Panc1 (cell line): ENCODE measurements around the gene SLC22A16. TPM values are rescaled to one million over a fixed set of nuclear protein-coding genes. Genes with fewer than 3 reads are reported as not detected.
A peak's percentile ranks its signal among the peaks of the same experiment; 100 is the strongest.
"Not testable (repeated sequence)": the region's sequence is repeated elsewhere in the genome, so short reads cannot be mapped to it uniquely, and the experiment has no call there.

Source experiments
- ATAC-seq: fragments of 200-7000 bp; cut with Tn5 transposase; 2 replicates; pipeline ENCODE4 v1.9.1; 2020; ENCODE audit warnings: mild to moderate bottlenecking, moderate library complexity
- BruUV-seq: library from RNA; stranded (reverse); fragments of 400-500 nt; replicated peaks from 2 replicates; lab custom pipeline; 2021; lab: Mats Ljungman, UMichigan
- CTCF ChIA-PET: fragments of 300-600 bp; sonication (Branson Sonifier 250); formaldehyde crosslinking; loops from one replicate; lab custom pipeline; 2022; ENCODE audit warnings: antibody characterized with exemption; lab: Charles Lee
- POLR2A ChIA-PET: fragments of 300-600 bp; sonication (Branson Sonifier 250); formaldehyde crosslinking; loops from one replicate; lab custom pipeline; 2022; ENCODE audit warnings: antibody characterized with exemption; lab: Charles Lee
- DNase-seq: peaks from one replicate; pipeline ENCODE4 v3.0.0-alpha.2; 2010; ENCODE audit warnings: low read depth, low spot score
- H3K27ac ChIP-seq: 2 replicates; pipeline ENCODE4 v1.5.1; 2011; ENCODE audit warnings: mild to moderate bottlenecking, low read length, inconsistent platforms
- H3K27me3 ChIP-seq: fragments of 200-500 bp; sonication (Bioruptor generic); 2 replicates; pipeline ENCODE4 v1.6.0; 2014; ENCODE audit warnings: low read length, inconsistent platforms; ENCODE audit not compliant: control insufficient read depth, insufficient read depth
- H3K36me3 ChIP-seq: fragments of 200-500 bp; sonication (Bioruptor generic); 2 replicates; pipeline ENCODE4 v1.5.1; 2014; ENCODE audit warnings: inconsistent platforms, mild to moderate bottlenecking, low read length, moderate library complexity; ENCODE audit not compliant: control insufficient read depth, insufficient read depth
- H3K4me1 ChIP-seq: 2 replicates; pipeline ENCODE4 v1.5.1; 2011; ENCODE audit warnings: inconsistent platforms, mild to moderate bottlenecking, low read length, moderate library complexity; ENCODE audit not compliant: control insufficient read depth, insufficient read depth
- H3K4me3 ChIP-seq, 2 experiments: 2 replicates each; pipeline ENCODE4 v1.5.1; 2011 to 2012; ENCODE audit warnings: low read depth in 2 of 2, low read length in 2 of 2, mild to moderate bottlenecking in 2 of 2, inconsistent platforms in 1 of 2, moderate library complexity in 1 of 2
- H3K9me3 ChIP-seq: fragments of 200-500 bp; sonication (Bioruptor generic); 2 replicates; pipeline ENCODE4 v1.5.1; 2014; ENCODE audit warnings: low read depth, mild to moderate bottlenecking, inconsistent platforms, low read length, moderate library complexity; ENCODE audit not compliant: control insufficient read depth, insufficient read depth
- POLR2AphosphoS5 ChIP-seq: IDR thresholded peaks from 2 replicates; pipeline ENCODE4 v1.6.1; 2012; ENCODE audit warnings: mild to moderate bottlenecking, low read depth, low read length, moderate library complexity
- SIN3A ChIP-seq: IDR thresholded peaks from 2 replicates; pipeline ENCODE4 v1.6.1; 2012; ENCODE audit warnings: low read depth, mild to moderate bottlenecking, low read length, moderate library complexity, borderline replicate concordance; ENCODE audit not compliant: insufficient read depth
- TCF7L2 ChIP-seq: IDR thresholded peaks from 2 replicates; pipeline ENCODE4 v1.6.1; 2011; ENCODE audit warnings: mild to moderate bottlenecking, low read depth, low read length, inconsistent platforms
- in situ Hi-C: cut with HindIII; loops from 2 replicates; pipeline ENCODE4 v1.10.0; 2016; ENCODE audit warnings: low sequenced_read_pairs, low pct_unique_long_range_greater_than_20kb
- intact Hi-C: fragments of 100-400 bp; cut with micrococcal nuclease; formaldehyde crosslinking; loops from one replicate; pipeline ENCODE4 v1.10.0; 2022; ENCODE audit not compliant: unreplicated experiment
- total RNA-seq: library from RNA; stranded (reverse); gene quantifications from one replicate; pipeline ENCODE4 v1.2.1, GENCODE V29; 2021; ENCODE audit not compliant: unreplicated experiment
- TF ChIP-seq, protein P1 (sequence below), 2 experiments: IDR thresholded peaks; 2 replicates each; pipeline ENCODE4 v1.6.1; 2011 to 2012; ENCODE audit warnings: low read depth in 2 of 2, control low read depth in 1 of 2, low read length in 1 of 2, mild to moderate bottlenecking in 1 of 2, moderate library complexity in 1 of 2; ENCODE audit not compliant: insufficient read depth in 1 of 2
- TF ChIP-seq, protein P2 (sequence below): fragments of 450-650 bp; IDR thresholded peaks from 2 replicates; pipeline ENCODE4 v1.5.1; 2017; ENCODE audit warnings: mild to moderate bottlenecking

Gene SLC22A16
- total RNA-seq, 1 experiment from 2014 or later = not detected

DNA sequence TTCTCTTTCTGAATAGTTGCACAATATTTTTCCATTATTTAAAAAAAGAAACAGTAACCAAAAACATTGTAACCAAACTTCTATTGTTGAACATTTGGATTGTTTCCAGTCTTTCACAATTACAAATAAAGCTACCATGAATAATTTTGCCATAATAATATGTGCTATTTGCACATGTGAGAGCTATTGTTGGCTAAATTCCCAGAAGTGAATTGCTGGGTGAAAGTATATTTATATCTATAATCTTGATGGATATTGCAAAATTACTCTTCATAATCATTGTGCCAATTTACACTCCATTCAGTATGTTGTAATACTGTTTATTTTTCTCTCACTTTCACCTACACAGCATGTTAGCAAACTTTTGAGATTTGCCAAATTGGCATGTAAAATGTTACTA, 36.6 kb upstream of the SLC22A16 start:
- no peaks in the 10 kb centered on the region for H3K36me3 ChIP-seq
- ATAC-seq = no peak
- ChIA-PET CTCF (no interaction called here), POLR2A (interaction anchor here (0.6 kb wide), 1 partner anchor 362 kb away, joined by 4 read pairs; no protein-coding TSS in a partner anchor)
- in situ Hi-C loops (no loop called here), intact Hi-C loops (no loop called here)
- no TSS peak for BruUV-seq
- H3K4me3 ChIP-seq = no peak overlapping the region
- no peaks in the 10 kb centered on the region for H3K27me3 ChIP-seq
- peaks cover 15% of the 10 kb centered on the region; the same call in 1 of the 2 replicates for H3K4me1 ChIP-seq
- no peak for DNase-seq
- peaks cover 7% of the 10 kb centered on the region; the same call in 1 of the 2 replicates for H3K9me3 ChIP-seq
- TF ChIP-seq POLR2AphosphoS5 (no peak), SIN3A (no peak), TCF7L2 (no peak)
- TF ChIP-seq, protein P1, sequence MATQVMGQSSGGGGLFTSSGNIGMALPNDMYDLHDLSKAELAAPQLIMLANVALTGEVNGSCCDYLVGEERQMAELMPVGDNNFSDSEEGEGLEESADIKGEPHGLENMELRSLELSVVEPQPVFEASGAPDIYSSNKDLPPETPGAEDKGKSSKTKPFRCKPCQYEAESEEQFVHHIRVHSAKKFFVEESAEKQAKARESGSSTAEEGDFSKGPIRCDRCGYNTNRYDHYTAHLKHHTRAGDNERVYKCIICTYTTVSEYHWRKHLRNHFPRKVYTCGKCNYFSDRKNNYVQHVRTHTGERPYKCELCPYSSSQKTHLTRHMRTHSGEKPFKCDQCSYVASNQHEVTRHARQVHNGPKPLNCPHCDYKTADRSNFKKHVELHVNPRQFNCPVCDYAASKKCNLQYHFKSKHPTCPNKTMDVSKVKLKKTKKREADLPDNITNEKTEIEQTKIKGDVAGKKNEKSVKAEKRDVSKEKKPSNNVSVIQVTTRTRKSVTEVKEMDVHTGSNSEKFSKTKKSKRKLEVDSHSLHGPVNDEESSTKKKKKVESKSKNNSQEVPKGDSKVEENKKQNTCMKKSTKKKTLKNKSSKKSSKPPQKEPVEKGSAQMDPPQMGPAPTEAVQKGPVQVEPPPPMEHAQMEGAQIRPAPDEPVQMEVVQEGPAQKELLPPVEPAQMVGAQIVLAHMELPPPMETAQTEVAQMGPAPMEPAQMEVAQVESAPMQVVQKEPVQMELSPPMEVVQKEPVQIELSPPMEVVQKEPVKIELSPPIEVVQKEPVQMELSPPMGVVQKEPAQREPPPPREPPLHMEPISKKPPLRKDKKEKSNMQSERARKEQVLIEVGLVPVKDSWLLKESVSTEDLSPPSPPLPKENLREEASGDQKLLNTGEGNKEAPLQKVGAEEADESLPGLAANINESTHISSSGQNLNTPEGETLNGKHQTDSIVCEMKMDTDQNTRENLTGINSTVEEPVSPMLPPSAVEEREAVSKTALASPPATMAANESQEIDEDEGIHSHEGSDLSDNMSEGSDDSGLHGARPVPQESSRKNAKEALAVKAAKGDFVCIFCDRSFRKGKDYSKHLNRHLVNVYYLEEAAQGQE (IDR thresholded peaks at IDR 0.05; ENCODE audit: insufficient read depth in 1 of 2, low read depth in 2 of 2, low read length in 1 of 2) = no peak
- TF ChIP-seq, protein P2, sequence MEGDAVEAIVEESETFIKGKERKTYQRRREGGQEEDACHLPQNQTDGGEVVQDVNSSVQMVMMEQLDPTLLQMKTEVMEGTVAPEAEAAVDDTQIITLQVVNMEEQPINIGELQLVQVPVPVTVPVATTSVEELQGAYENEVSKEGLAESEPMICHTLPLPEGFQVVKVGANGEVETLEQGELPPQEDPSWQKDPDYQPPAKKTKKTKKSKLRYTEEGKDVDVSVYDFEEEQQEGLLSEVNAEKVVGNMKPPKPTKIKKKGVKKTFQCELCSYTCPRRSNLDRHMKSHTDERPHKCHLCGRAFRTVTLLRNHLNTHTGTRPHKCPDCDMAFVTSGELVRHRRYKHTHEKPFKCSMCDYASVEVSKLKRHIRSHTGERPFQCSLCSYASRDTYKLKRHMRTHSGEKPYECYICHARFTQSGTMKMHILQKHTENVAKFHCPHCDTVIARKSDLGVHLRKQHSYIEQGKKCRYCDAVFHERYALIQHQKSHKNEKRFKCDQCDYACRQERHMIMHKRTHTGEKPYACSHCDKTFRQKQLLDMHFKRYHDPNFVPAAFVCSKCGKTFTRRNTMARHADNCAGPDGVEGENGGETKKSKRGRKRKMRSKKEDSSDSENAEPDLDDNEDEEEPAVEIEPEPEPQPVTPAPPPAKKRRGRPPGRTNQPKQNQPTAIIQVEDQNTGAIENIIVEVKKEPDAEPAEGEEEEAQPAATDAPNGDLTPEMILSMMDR = no peak
- H3K27ac ChIP-seq = no peak overlapping the region

DNA sequence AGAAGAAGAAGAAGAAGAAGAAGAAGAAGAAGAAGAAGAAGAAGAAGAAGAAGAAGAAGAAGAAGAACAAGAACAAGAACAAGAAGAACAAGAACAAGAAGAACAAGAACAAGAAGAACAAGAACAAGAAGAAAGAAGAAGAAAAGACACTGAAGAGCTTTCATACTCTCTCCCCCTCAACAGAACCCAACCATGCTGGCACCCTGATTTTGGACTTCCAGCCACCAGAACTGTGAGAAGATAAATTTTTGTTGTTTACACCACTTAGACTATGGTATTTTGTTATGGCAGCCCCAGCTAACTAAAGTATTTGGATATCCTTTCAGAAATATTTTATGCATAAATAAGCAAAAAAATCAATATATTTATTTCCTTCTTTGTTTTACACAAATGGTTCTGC, 36.1 kb upstream of the SLC22A16 start:
- POLR2A ChIA-PET, intact Hi-C loops: not testable (repeated sequence)

DNA sequence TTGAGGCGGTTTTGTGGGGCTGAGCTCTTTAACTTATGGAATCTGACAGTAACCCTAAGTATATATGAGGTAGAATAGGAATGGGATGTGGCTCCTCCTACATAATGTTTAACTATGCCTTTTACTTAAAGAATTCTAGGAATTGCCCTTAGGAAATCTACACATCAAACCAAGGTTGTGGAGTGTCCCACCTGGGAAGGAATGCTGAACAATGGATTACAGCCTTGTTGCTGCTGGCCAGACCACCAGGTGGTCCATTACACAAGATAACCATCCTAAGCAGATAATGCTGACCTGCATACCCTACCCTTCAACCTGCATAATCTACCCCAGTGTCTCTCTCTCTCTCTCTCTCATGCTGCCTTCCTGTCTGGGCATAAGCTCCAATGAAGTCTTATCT, 35.0 kb upstream of the SLC22A16 start:
- no peak overlapping the region for H3K27ac ChIP-seq
- intact Hi-C loops = no loop called here
- no peak for DNase-seq
- no peaks in the 10 kb centered on the region for H3K27me3 ChIP-seq
- 0 out of 2 replicates have a peak, but pooled peaks have one; percentile 5 for ATAC-seq
- peaks cover 7% of the 10 kb centered on the region; the same call in 1 of the 2 replicates for H3K9me3 ChIP-seq
- POLR2A ChIA-PET = no interaction called here
- TF ChIP-seq, protein P2 = no peak
- no peak for TF ChIP-seq SIN3A
- TF ChIP-seq, protein P1 (IDR thresholded peaks at IDR 0.05; ENCODE audit: insufficient read depth in 1 of 2, low read depth in 2 of 2, low read length in 1 of 2) = no peak
- no peak for TF ChIP-seq TCF7L2
- no peak for TF ChIP-seq POLR2AphosphoS5
- peaks cover 15% of the 10 kb centered on the region; the same call in 1 of the 2 replicates for H3K4me1 ChIP-seq
- in situ Hi-C loops = no loop called here
- H3K36me3 ChIP-seq = no peaks in the 10 kb centered on the region
- CTCF ChIA-PET = interaction anchor here (0.5 kb wide), 1 partner anchor 454 kb away, joined by 5 read pairs; no protein-coding TSS in a partner anchor
- no peak overlapping the region for H3K4me3 ChIP-seq
- no TSS peak for BruUV-seq

More for the DNA sequence above, 36.1 kb upstream of the SLC22A16 start:
- H3K27ac ChIP-seq, in situ Hi-C loops, CTCF ChIA-PET, BruUV-seq, H3K36me3 ChIP-seq, H3K4me3 ChIP-seq, DNase-seq, H3K27me3 ChIP-seq, ATAC-seq, H3K9me3 ChIP-seq: not testable (repeated sequence)
- peaks cover 15% of the 10 kb centered on the region; the same call in 1 of the 2 replicates for H3K4me1 ChIP-seq
